Peyer's patch (tissue), 4 donors: Measurements from ENCODE around the gene AKAP1. TPM values are rescaled to one million over a fixed set of nuclear protein-coding genes. Genes with fewer than 3 reads are reported as not detected.

ENCODE experiments used
- DNase-seq, 3 donors: peaks; one replicate each; pipeline ENCODE4 v3.0.0-alpha.2; 2017 to 2019
- H3K27ac ChIP-seq, 4 donors: fragments of 200-600 bp; sonication (generic); one replicate each; pipeline ENCODE4 v1.5.1; 2016 to 2019
- H3K27me3 ChIP-seq, 2 donors: fragments of 200-600 bp; sonication (generic); one replicate each; pipeline ENCODE4 v1.5.1; 2019
- H3K36me3 ChIP-seq, 3 donors: fragments of 200-600 bp; sonication (generic); one replicate each; pipeline ENCODE4 v1.5.1; 2016 to 2019
- H3K4me1 ChIP-seq, 4 donors: fragments of 200-600 bp; sonication (generic); one replicate each; pipeline ENCODE4 v1.5.1; 2016 to 2019
- H3K4me3 ChIP-seq, 4 donors: fragments of 200-600 bp; sonication (generic); 1 replicate in 3 of 4; 2 replicates in 1 of 4; pipeline ENCODE4 v1.5.1; 2016 to 2019; ENCODE audit warnings: mild to moderate bottlenecking in 1 of 4
- H3K9me3 ChIP-seq, 4 donors: fragments of 200-600 bp; sonication (generic); one replicate each; pipeline ENCODE4 v1.5.1; 2016 to 2019; ENCODE audit warnings: mild to moderate bottlenecking in 1 of 4
- POLR2A ChIP-seq, 2 donors: fragments of 450-650 bp; IDR thresholded peaks; one replicate each; pipeline ENCODE4 v1.5.1; 2017; ENCODE audit warnings: antibody characterized with exemption in 2 of 2, mild to moderate bottlenecking in 2 of 2, moderate library complexity in 2 of 2
- total RNA-seq, 4 donors: library from RNA; depleted of rRNA; stranded (reverse); fragments of >200 nt; gene quantifications; one replicate each; pipeline ENCODE4 v1.1.0, GENCODE V29; 2016
- TF ChIP-seq, protein P1 (sequence below), 6 experiments: fragments of 450-650 bp in 4 of 6; fragments of 200-600 bp in 2 of 6; sonication (generic) in 1 of 6; IDR thresholded peaks; one replicate each; pipeline ENCODE4 v1.5.1; 2017 to 2019; ENCODE audit warnings: antibody characterized with exemption in 6 of 6, mild to moderate bottlenecking in 3 of 6, moderate library complexity in 1 of 6

AKAP1 gene
- total RNA-seq, 4 donors from 2014 or later = 123 to 203 (median 166) TPM

DNA sequence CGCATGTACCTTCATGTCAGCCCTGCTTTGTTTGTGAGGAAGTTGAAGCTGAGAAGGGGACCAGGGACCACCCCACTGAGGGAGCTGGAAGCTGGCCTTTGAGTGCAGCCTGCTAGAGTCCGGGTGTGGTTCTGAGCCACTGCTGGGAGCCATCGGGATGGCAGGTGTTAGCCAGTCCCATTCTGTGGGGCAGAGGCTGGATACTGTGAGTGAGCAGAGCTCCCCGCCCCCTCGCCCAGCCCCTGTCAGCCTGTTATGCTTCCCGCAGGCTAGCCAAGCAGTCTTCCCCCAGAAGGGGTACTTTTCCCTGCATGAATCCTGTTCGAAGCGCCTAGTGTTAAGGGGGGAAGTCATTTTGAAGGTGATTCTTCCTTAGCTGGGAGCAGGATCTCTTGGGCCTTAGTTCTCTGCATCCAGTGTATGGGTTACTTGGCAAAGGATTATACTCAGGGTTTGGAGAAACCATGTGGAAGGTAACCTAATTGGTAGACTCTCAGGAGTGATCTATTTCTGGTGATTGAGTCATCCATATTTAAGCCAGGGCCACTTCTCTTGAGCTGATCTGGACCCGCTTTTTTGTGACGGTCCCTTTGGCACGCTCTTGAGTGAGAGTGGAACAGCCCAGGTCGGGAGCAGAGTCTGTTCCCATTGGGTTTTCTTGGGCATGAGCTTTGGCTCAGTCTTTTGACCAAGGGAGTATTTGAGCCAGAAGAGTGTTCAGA, 23.8 kb downstream of the AKAP1 start:
- peaks cover 0 to 28% (median 0%) of the 10 kb centered on the region in 3 donors for H3K36me3 ChIP-seq

DNA sequence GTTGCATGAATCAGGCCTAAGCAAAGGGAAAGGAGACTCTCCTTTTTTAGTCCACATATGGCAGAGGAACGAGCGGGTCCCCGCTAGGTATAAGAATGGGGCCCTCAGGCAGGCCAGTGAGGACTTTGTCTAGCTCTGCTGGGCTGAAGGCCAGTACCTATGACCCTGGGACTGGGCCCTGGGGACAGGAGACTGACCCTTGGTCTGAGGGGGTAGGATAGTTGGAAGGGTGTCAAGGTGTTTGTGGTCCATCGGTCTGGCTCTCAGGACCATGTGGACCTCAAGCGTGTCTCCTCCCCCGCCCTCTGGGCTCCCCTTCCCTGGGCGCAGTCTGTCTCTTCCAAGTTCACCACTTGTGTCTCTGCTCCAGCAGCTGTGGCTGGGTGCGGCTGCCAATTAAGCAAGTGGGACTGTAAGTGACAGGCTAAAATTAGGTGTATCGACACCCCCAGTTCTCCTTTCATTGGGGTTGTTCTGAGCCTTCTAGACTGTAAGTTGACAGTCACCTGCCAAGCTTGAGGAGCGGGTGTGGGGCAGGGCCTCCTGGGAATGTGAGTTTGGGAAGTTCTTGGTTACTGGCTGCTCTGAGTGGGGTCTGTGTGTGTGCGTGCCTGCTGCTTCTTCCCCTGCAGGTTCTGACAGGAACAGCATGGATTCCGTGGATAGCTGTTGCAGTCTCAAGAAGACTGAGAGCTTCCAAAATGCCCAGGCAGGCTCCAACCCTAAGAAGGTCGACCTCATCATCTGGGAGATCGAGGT, 24.5 kb downstream of the AKAP1 start:
- Histone ChIP-seq H3K36me3 (peaks cover 0 to 33% (median 0%) of the 10 kb centered on the region in 3 donors), H3K4me1 (peaks cover 0 to 66% (median 0%) of the 10 kb centered on the region in 4 donors), H3K4me3 (no peak overlapping the region), H3K27me3 (no peaks in the 10 kb centered on the region), H3K9me3 (no peaks in the 10 kb centered on the region), H3K27ac (peak overlapping the region in 3 of 4 donors; percentile 52 to 79 (median 69))
- DNase-seq = peak in 1 of 3 donors; percentile 67
- TF ChIP-seq POLR2A (IDR thresholded peaks at IDR 0.05) = no peak
- TF ChIP-seq, protein P1, sequence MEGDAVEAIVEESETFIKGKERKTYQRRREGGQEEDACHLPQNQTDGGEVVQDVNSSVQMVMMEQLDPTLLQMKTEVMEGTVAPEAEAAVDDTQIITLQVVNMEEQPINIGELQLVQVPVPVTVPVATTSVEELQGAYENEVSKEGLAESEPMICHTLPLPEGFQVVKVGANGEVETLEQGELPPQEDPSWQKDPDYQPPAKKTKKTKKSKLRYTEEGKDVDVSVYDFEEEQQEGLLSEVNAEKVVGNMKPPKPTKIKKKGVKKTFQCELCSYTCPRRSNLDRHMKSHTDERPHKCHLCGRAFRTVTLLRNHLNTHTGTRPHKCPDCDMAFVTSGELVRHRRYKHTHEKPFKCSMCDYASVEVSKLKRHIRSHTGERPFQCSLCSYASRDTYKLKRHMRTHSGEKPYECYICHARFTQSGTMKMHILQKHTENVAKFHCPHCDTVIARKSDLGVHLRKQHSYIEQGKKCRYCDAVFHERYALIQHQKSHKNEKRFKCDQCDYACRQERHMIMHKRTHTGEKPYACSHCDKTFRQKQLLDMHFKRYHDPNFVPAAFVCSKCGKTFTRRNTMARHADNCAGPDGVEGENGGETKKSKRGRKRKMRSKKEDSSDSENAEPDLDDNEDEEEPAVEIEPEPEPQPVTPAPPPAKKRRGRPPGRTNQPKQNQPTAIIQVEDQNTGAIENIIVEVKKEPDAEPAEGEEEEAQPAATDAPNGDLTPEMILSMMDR (IDR thresholded peaks at IDR 0.05) = peak in 3 of 6 experiments; percentile 10 to 31 (median 26)

More for the DNA sequence above, 23.8 kb downstream of the AKAP1 start:
- DNase-seq = peak in 2 of 3 donors; percentile 54 to 73
- Histone ChIP-seq H3K27me3 (no peaks in the 10 kb centered on the region), H3K9me3 (no peaks in the 10 kb centered on the region), H3K4me1 (peaks cover 0 to 66% (median 0%) of the 10 kb centered on the region in 4 donors), H3K27ac (peak overlapping the region in 3 of 4 donors; percentile 52 to 79 (median 69)), H3K4me3 (no peak overlapping the region)
- TF ChIP-seq, protein P1 (IDR thresholded peaks at IDR 0.05) = no peak
- no peak for TF ChIP-seq POLR2A (IDR thresholded peaks at IDR 0.05)

DNA sequence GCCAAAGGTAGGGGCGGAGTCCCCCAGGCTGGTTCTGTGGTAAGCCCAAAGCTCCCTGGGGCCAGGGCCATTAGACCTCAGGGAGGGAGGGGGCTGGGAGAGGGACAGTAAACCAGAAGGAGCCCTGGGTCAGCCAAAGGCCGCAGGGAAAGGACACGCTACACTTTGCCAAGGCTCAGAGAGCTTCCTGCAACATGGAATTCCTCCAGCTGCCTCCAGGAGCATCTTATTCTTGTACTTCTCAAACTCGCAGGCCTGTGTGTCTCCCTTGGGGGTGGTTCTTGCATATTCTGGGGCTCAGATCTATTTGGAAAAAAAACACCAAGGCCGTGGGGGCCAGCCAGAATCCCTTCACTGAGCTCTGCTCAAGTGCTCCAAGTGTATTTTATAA, 25.1 kb downstream of the AKAP1 start:
- TF ChIP-seq POLR2A (IDR thresholded peaks at IDR 0.05) = no peak
- TF ChIP-seq, protein P1 (IDR thresholded peaks at IDR 0.05) = no peak
- DNase-seq = no peak
- Histone ChIP-seq H3K9me3 (no peaks in the 10 kb centered on the region), H3K27ac (peak overlapping the region in 3 of 4 donors; percentile 52 to 79 (median 69)), H3K27me3 (no peaks in the 10 kb centered on the region), H3K4me1 (peaks cover 0 to 66% (median 0%) of the 10 kb centered on the region in 4 donors), H3K36me3 (peaks cover 0 to 39% (median 0%) of the 10 kb centered on the region in 3 donors), H3K4me3 (no peak overlapping the region)

DNA sequence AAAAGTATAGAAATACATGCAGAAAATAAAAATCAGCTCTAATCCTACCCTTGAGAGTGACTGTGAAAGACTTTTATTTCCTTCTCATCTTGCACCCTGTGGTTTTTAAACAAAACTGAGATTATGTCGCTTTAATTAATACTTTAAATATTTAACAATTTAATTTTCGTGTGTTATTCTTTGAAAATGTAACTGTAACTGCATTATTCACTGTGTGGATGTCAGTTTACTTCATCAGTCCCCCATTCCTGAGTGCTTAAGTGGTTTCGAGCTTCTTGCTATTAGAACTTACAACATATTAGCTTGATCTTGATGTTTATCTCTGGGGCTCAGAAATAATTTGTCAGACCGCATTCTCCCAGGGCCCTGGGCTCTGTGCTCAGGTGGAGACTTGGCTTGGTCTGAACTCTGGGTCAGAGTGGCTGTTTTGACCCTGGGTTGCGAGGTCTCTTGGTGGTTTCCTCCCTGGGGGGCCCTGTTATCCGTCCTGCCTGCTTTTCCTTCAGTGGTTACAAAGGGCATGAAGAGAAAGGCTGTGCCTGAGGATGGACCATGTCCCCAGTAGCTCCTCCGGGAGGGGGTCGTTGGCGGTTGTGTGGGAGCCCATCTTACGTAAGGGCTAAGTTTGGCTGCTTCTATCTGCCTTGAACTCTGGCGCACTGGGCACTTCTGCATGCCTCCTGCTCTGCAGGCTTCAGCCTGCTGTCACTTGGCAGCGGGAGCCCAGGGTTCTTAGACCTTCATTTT, 25.7 kb downstream of the AKAP1 start:
- Histone ChIP-seq H3K4me3 (no peak overlapping the region), H3K4me1 (peaks cover 0 to 60% (median 0%) of the 10 kb centered on the region in 4 donors), H3K27ac (peak overlapping the region in 2 of 4 donors; percentile 25 to 79), H3K36me3 (peaks cover 0 to 45% (median 0%) of the 10 kb centered on the region in 3 donors), H3K27me3 (no peaks in the 10 kb centered on the region), H3K9me3 (no peaks in the 10 kb centered on the region)
- no peak for TF ChIP-seq POLR2A (IDR thresholded peaks at IDR 0.05)
- TF ChIP-seq, protein P1 (IDR thresholded peaks at IDR 0.05) = no peak
- no peak for DNase-seq

DNA sequence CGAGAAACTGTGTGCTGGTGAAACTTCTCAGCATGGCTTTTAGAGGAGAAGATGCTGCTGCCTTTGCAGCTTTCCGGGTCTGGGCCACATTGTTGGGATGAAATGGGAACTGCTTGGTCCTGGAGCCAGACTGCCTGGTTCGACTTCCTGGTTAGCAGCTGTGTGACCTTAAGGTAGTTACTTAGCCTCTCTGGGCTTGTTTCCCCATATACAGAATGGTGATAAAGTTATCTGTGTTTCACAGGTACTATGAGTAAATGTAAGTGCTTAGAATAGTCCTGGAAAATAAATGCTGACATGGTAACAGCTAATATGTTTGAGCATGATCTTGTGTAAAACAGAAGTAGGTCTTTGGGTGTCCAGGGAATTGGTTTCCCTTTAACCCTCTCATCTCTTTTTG, 26.3 kb downstream of the AKAP1 start:
- Histone ChIP-seq H3K4me3 (no peak overlapping the region), H3K36me3 (peaks cover 0 to 51% (median 0%) of the 10 kb centered on the region in 3 donors), H3K4me1 (peaks cover 0 to 53% (median 0%) of the 10 kb centered on the region in 4 donors), H3K9me3 (no peaks in the 10 kb centered on the region), H3K27ac (no peak overlapping the region), H3K27me3 (no peaks in the 10 kb centered on the region)
- DNase-seq = no peak
- TF ChIP-seq, protein P1 (IDR thresholded peaks at IDR 0.05) = no peak
- TF ChIP-seq POLR2A (IDR thresholded peaks at IDR 0.05) = no peak
